Esophagus squamous epithelium (tissue), 4 donors: ENCODE data around the gene ONECUT3.

ENCODE experiments used
- POLR2A ChIP-seq, 4 donors: fragments of 450-650 bp; IDR thresholded peaks; one replicate each; pipeline ENCODE4 v1.6.1; 2017; ENCODE audit warnings: antibody characterized with exemption in 4 of 4, mild to moderate bottlenecking in 4 of 4, moderate library complexity in 3 of 4
- TF ChIP-seq, protein P1 (sequence below), 6 experiments: fragments of 450-650 bp in 4 of 6; fragments of 200-600 bp in 2 of 6; sonication (generic) in 2 of 6; IDR thresholded peaks; one replicate each; pipeline ENCODE4 v1.5.1; 2016 to 2019; ENCODE audit warnings: antibody characterized with exemption in 6 of 6, mild to moderate bottlenecking in 4 of 6, moderate library complexity in 4 of 6

DNA sequence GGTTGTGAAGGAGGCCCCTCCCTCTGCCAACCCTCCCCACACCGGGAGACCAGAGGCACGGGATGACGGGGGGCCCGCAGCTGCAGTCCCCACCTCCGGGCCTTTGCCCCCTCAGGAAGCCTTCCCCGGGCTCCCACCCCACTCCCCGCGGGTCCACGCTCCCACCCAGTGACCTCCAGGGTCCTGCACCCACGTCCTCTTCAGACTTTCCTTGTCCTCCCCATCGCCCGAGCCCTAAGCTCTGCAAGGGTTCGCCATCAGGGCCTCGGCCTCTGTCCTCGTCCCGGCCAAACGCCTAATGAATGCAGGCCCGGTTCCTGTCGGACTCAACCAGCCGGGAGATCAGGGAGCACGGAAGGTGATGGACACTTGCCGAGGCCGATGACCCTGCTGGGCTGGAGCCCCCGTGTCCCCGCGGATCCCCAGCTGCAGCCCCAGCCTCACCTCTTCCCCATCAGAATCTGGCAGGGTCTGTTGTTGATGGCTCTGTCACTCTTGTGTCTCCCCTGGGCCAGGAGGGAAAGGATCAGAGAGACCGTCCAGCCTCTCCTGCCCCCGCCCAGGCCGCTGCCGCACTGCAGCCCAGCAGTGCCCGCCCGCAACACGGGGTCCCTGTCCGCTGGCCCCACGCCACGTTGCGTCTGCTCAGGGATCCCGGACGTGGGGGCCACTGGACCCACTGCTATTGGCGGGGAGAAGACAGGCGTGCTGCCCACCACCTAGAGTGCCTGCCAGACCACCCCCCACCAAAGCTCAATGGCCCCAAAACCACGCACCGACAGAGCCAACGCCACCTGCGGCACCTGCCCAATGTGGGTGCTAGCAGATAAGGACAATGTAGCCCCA is 53.1 kb downstream of the ONECUT3 start:
- TF ChIP-seq, protein P1, sequence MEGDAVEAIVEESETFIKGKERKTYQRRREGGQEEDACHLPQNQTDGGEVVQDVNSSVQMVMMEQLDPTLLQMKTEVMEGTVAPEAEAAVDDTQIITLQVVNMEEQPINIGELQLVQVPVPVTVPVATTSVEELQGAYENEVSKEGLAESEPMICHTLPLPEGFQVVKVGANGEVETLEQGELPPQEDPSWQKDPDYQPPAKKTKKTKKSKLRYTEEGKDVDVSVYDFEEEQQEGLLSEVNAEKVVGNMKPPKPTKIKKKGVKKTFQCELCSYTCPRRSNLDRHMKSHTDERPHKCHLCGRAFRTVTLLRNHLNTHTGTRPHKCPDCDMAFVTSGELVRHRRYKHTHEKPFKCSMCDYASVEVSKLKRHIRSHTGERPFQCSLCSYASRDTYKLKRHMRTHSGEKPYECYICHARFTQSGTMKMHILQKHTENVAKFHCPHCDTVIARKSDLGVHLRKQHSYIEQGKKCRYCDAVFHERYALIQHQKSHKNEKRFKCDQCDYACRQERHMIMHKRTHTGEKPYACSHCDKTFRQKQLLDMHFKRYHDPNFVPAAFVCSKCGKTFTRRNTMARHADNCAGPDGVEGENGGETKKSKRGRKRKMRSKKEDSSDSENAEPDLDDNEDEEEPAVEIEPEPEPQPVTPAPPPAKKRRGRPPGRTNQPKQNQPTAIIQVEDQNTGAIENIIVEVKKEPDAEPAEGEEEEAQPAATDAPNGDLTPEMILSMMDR (IDR thresholded peaks at IDR 0.05), result no peak
- TF ChIP-seq POLR2A (IDR thresholded peaks at IDR 0.05), result no peak
